ENCODE results near the gene LARGE1. TPM values are rescaled to one million over a fixed set of nuclear protein-coding genes. Genes with fewer than 3 reads are reported as not detected.
A peak's percentile ranks its signal among the peaks of the same experiment; 100 is the strongest.

Gene LARGE1
- total RNA-seq, 2 experiments from 2014 or later, result 0.18 to 0.58 TPM

GRCh38 chr22:33923033-33923432 is 2.8 kb upstream of the LARGE1 start:
- Mint-ChIP-seq H3K27me3 (ENCODE audit: low read depth) (peaks cover 40% of the 10 kb centered on the region), H3K36me3 (ENCODE audit: low read depth) (peaks cover 1% of the 10 kb centered on the region), H3K4me3 (peak overlapping the region; percentile 37), H3K27ac (no peak overlapping the region), H3K4me1 (ENCODE audit: low read depth) (peaks cover 15% of the 10 kb centered on the region), H3K9me3 (ENCODE audit: insufficient read depth) (no peaks in the 10 kb centered on the region)
- ChIA-PET CTCF (interaction anchor here (1.1 to 2.6 kb wide), 3 partner anchors 15 to 1227 kb away, joined by 3 to 7 read pairs (median 4); no protein-coding TSS in a partner anchor), POLR2A (no interaction called here)
- DNase-seq (no peak), ATAC-seq (no peak)

- CTCF ChIA-PET, result interaction anchor here (1.5 to 2.6 kb wide), 2 partner anchors 16 to 189 kb away, joined by 4 to 7 read pairs; no protein-coding TSS in a partner anchor
- no peak for DNase-seq
- POLR2A ChIA-PET, result no interaction called here
- Mint-ChIP-seq H3K9me3 (ENCODE audit: insufficient read depth) (no peaks in the 10 kb centered on the region), H3K27ac (no peak overlapping the region), H3K4me3 (peak overlapping the region; percentile 37), H3K27me3 (ENCODE audit: low read depth) (peaks cover 44% of the 10 kb centered on the region), H3K36me3 (ENCODE audit: low read depth) (peaks cover 1% of the 10 kb centered on the region), H3K4me1 (ENCODE audit: low read depth) (peaks cover 15% of the 10 kb centered on the region)
- no peak for ATAC-seq
Measured at GRCh38 chr22:33922349-33922681, 2.0 kb upstream of the LARGE1 start.

- Mint-ChIP-seq H3K4me1 (ENCODE audit: low read depth) (peaks cover 15% of the 10 kb centered on the region), H3K27ac (no peak overlapping the region), H3K9me3 (ENCODE audit: insufficient read depth) (no peaks in the 10 kb centered on the region), H3K36me3 (ENCODE audit: low read depth) (peaks cover 1% of the 10 kb centered on the region), H3K4me3 (peak overlapping the region; percentile 57), H3K27me3 (ENCODE audit: low read depth) (peaks cover 47% of the 10 kb centered on the region)
- ATAC-seq (no peak), DNase-seq (peak; percentile 22)
- CTCF ChIA-PET, result interaction anchor here (1.5 to 2.6 kb wide), 2 partner anchors 16 to 190 kb away, joined by 4 to 7 read pairs; no protein-coding TSS in a partner anchor
- POLR2A ChIA-PET, result no interaction called here
Measured at GRCh38 chr22:33921525-33922348, 1.5 kb upstream of the LARGE1 start.

- peaks cover 1% of the 10 kb centered on the region for H3K36me3 Mint-ChIP-seq (ENCODE audit: low read depth)
- peak overlapping the region; percentile 57 for H3K4me3 Mint-ChIP-seq
- peak; percentile 88 for DNase-seq
- ChIA-PET CTCF (interaction anchor here (0.6 kb wide), 1 partner anchor 14 kb away, joined by 3 read pairs; no protein-coding TSS in a partner anchor), POLR2A (interaction anchor here (0.7 kb wide), 1 partner anchor 190 kb away, joined by 3 read pairs; no protein-coding TSS in a partner anchor)
- no peaks in the 10 kb centered on the region for H3K9me3 Mint-ChIP-seq (ENCODE audit: insufficient read depth)
- H3K27ac Mint-ChIP-seq, result no peak overlapping the region
- H3K27me3 Mint-ChIP-seq (ENCODE audit: low read depth), result peaks cover 50% of the 10 kb centered on the region
- H3K4me1 Mint-ChIP-seq (ENCODE audit: low read depth), result peaks cover 15% of the 10 kb centered on the region
- peak; percentile 93 for ATAC-seq
Measured at GRCh38 chr22:33920927-33921524, 750 bp upstream of the LARGE1 start.

GRCh38 chr22:33919391-33920196 is 682 bp downstream of the LARGE1 start:
- ChIA-PET POLR2A (no interaction called here), CTCF (no interaction called here)
- H3K36me3 Mint-ChIP-seq (ENCODE audit: low read depth), result peaks cover 1% of the 10 kb centered on the region
- no peak overlapping the region for H3K27ac Mint-ChIP-seq
- no peaks in the 10 kb centered on the region for H3K9me3 Mint-ChIP-seq (ENCODE audit: insufficient read depth)
- peak overlapping the region; percentile 44 for H3K4me3 Mint-ChIP-seq
- peaks cover 15% of the 10 kb centered on the region for H3K4me1 Mint-ChIP-seq (ENCODE audit: low read depth)
- peaks cover 48% of the 10 kb centered on the region for H3K27me3 Mint-ChIP-seq (ENCODE audit: low read depth)
- ATAC-seq, result no peak
- DNase-seq, result no peak

GRCh38 chr22:33918676-33919365 is 1.5 kb downstream of the LARGE1 start:
- Mint-ChIP-seq H3K27me3 (ENCODE audit: low read depth) (peaks cover 46% of the 10 kb centered on the region), H3K9me3 (ENCODE audit: insufficient read depth) (no peaks in the 10 kb centered on the region), H3K36me3 (ENCODE audit: low read depth) (peaks cover 1% of the 10 kb centered on the region), H3K4me3 (peak overlapping the region; percentile 44), H3K4me1 (ENCODE audit: low read depth) (peaks cover 15% of the 10 kb centered on the region), H3K27ac (no peak overlapping the region)
- no peak for DNase-seq
- ChIA-PET CTCF (no interaction called here), POLR2A (no interaction called here)
- ATAC-seq, result no peak

- no peak overlapping the region for H3K27ac Mint-ChIP-seq
- DNase-seq (no peak), ATAC-seq (no peak)
- ChIA-PET POLR2A (no interaction called here), CTCF (no interaction called here)
- no peak overlapping the region for H3K4me3 Mint-ChIP-seq
- peaks cover 1% of the 10 kb centered on the region for H3K36me3 Mint-ChIP-seq (ENCODE audit: low read depth)
- peaks cover 13% of the 10 kb centered on the region for H3K4me1 Mint-ChIP-seq (ENCODE audit: low read depth)
- H3K9me3 Mint-ChIP-seq (ENCODE audit: insufficient read depth), result no peaks in the 10 kb centered on the region
- peaks cover 36% of the 10 kb centered on the region for H3K27me3 Mint-ChIP-seq (ENCODE audit: low read depth)
Measured at GRCh38 chr22:33917744-33918406, 2.4 kb downstream of the LARGE1 start.

- DNase-seq, result no peak
- no peak for ATAC-seq
- peaks cover 24% of the 10 kb centered on the region for H3K27me3 Mint-ChIP-seq (ENCODE audit: low read depth)
- CTCF ChIA-PET, result no interaction called here
- H3K36me3 Mint-ChIP-seq (ENCODE audit: low read depth), result peaks cover 1% of the 10 kb centered on the region
- no peak overlapping the region for H3K4me3 Mint-ChIP-seq
- POLR2A ChIA-PET, result no interaction called here
- H3K9me3 Mint-ChIP-seq (ENCODE audit: insufficient read depth), result no peaks in the 10 kb centered on the region
- peaks cover 2% of the 10 kb centered on the region for H3K4me1 Mint-ChIP-seq (ENCODE audit: low read depth)
- H3K27ac Mint-ChIP-seq, result no peak overlapping the region
Measured at GRCh38 chr22:33914699-33915098, 5.6 kb downstream of the LARGE1 start.

GRCh38 chr22:33914131-33914530 is 6.1 kb downstream of the LARGE1 start:
- Mint-ChIP-seq H3K9me3 (ENCODE audit: insufficient read depth) (no peaks in the 10 kb centered on the region), H3K27ac (no peak overlapping the region), H3K4me3 (no peak overlapping the region), H3K4me1 (ENCODE audit: low read depth) (no peaks in the 10 kb centered on the region), H3K27me3 (ENCODE audit: low read depth) (peaks cover 21% of the 10 kb centered on the region), H3K36me3 (ENCODE audit: low read depth) (no peaks in the 10 kb centered on the region)
- ATAC-seq (no peak), DNase-seq (no peak)
- ChIA-PET CTCF (no interaction called here), POLR2A (no interaction called here)

GRCh38 chr22:33913188-33913587 is 7.1 kb downstream of the LARGE1 start:
- Mint-ChIP-seq H3K36me3 (ENCODE audit: low read depth) (no peaks in the 10 kb centered on the region), H3K4me3 (no peak overlapping the region), H3K27ac (no peak overlapping the region), H3K4me1 (ENCODE audit: low read depth) (no peaks in the 10 kb centered on the region), H3K9me3 (ENCODE audit: insufficient read depth) (no peaks in the 10 kb centered on the region), H3K27me3 (ENCODE audit: low read depth) (peaks cover 11% of the 10 kb centered on the region)
- DNase-seq (no peak), ATAC-seq (no peak)
- POLR2A ChIA-PET, result no interaction called here
- CTCF ChIA-PET, result no interaction called here

- Mint-ChIP-seq H3K27me3 (ENCODE audit: low read depth) (no peaks in the 10 kb centered on the region), H3K4me1 (ENCODE audit: low read depth) (no peaks in the 10 kb centered on the region), H3K4me3 (no peak overlapping the region), H3K27ac (no peak overlapping the region), H3K36me3 (ENCODE audit: low read depth) (no peaks in the 10 kb centered on the region), H3K9me3 (ENCODE audit: insufficient read depth) (no peaks in the 10 kb centered on the region)
- ChIA-PET CTCF (no interaction called here), POLR2A (no interaction called here)
- DNase-seq, result no peak
- ATAC-seq, result no peak
Measured at GRCh38 chr22:33909911-33910310, 10.4 kb downstream of the LARGE1 start.
